AG04450 (cell line): ENCODE measurements around the gene ARID1A. TPM values are rescaled to one million over a fixed set of nuclear protein-coding genes. Genes with fewer than 3 reads are reported as not detected.

Source experiments
- CTCF ChIA-PET: fragments of 300-600, 350-600 bp; formaldehyde crosslinking; extraction: SDS; loops from one replicate; lab custom pipeline; 2022; ENCODE audit warnings: antibody characterized with exemption, inconsistent platforms; lab: Charles Lee
- POLR2A ChIA-PET: fragments of 350-600 bp; formaldehyde crosslinking; extraction: SDS; loops from one replicate; lab custom pipeline; 2021; ENCODE audit warnings: antibody characterized with exemption, inconsistent platforms; lab: Yijun Ruan, JAX
- DNase-seq: peaks from one replicate; pipeline ENCODE4 v3.0.0-alpha.2; 2011; ENCODE audit warnings: low read depth, low spot score
- H3K27ac ChIP-seq: one replicate; pipeline ENCODE4 v1.5.1; 2012; ENCODE audit warnings: low read depth, low read length, control low read depth
- H3K27me3 ChIP-seq: one replicate; pipeline ENCODE4 v1.6.0; 2012; ENCODE audit warnings: low read length; ENCODE audit not compliant: control insufficient read depth, insufficient read depth
- H3K4me3 ChIP-seq: 2 replicates; pipeline ENCODE4 v1.5.1; 2011; ENCODE audit warnings: mild to moderate bottlenecking, low read depth, low read length, control low read depth
- H3K9me3 ChIP-seq: 2 replicates; pipeline ENCODE4 v1.5.1; 2012; ENCODE audit warnings: low read length; ENCODE audit not compliant: control insufficient read depth, insufficient read depth
- CTCF ChIP-seq: IDR thresholded peaks from 2 replicates; pipeline ENCODE4 v1.5.1; 2011; ENCODE audit warnings: low read depth, low read length, control low read depth, inconsistent platforms
- polyA plus RNA-seq: library from polyadenylated mRNA; depleted of rRNA; stranded (reverse); fragments of >200 nt; gene quantifications from 2 replicates; pipeline ENCODE4 v1.2.3, GENCODE V29; 2011

ARID1A gene
- polyA plus RNA-seq, 1 experiment = 16.4 TPM

DNA sequence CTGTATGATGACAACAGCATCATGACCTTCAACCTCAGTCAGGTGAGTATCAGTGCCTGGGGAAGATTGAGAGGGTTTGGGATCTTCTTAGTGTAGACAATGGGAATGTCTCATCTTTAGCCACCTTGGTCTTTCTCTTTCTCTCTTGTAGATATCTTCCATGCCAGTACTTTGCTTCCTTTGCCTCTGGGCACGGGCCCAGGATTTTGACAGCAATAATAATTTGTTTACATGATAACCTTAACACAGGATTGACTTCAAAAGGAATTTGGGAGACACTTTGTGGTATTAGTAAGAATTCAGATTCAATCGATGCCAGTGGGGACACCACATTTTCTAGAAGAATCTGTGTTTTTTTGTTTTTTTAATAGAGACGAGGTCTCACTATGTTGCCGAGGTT is 79.9 kb downstream of the ARID1A start:
- ChIA-PET CTCF (no interaction called here), POLR2A (no interaction called here)
- no peak overlapping the region for H3K4me3 ChIP-seq
- no peaks in the 10 kb centered on the region; the same call in 1 of the 2 replicates for H3K9me3 ChIP-seq
- no peak for DNase-seq
- peak overlapping the region; percentile 21 for H3K27ac ChIP-seq
- TF ChIP-seq CTCF = no peak
- H3K27me3 ChIP-seq = no peaks in the 10 kb centered on the region

GRCh38 chr1:26779098-26779668 is 83.4 kb downstream of the ARID1A start:
- DNase-seq = no peak
- POLR2A ChIA-PET = no interaction called here
- H3K9me3 ChIP-seq = no peaks in the 10 kb centered on the region; the same call in 1 of the 2 replicates
- H3K27ac ChIP-seq = no peak overlapping the region
- CTCF ChIA-PET = interaction anchor here (2.0 to 2.5 kb wide), 2 partner anchors 10 to 177 kb away, joined by 7 to 11 read pairs; no protein-coding TSS in a partner anchor
- H3K4me3 ChIP-seq = no peak overlapping the region
- H3K27me3 ChIP-seq = no peaks in the 10 kb centered on the region
- TF ChIP-seq CTCF = no peak

DNA sequence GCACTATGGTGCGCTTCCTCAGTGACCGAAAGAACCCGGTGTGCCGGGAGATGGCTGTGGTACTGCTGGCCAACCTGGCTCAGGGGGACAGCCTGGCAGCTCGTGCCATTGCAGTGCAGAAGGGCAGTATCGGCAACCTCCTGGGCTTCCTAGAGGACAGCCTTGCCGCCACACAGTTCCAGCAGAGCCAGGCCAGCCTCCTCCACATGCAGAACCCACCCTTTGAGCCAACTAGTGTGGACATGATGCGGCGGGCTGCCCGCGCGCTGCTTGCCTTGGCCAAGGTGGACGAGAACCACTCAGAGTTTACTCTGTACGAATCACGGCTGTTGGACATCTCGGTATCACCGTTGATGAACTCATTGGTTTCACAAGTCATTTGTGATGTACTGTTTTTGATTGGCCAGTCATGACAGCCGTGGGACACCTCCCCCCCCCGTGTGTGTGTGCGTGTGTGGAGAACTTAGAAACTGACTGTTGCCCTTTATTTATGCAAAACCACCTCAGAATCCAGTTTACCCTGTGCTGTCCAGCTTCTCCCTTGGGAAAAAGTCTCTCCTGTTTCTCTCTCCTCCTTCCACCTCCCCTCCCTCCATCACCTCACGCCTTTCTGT is 84.6 kb downstream of the ARID1A start:
- POLR2A ChIA-PET = no interaction called here
- no peak for DNase-seq
- no peak overlapping the region for H3K27ac ChIP-seq

GRCh38 chr1:26781206-26781825 is 85.5 kb downstream of the ARID1A start:
- no peak for TF ChIP-seq CTCF
- Histone ChIP-seq H3K9me3 (no peaks in the 10 kb centered on the region; the same call in 1 of the 2 replicates), H3K4me3 (no peak overlapping the region), H3K27me3 (no peaks in the 10 kb centered on the region), H3K27ac (no peak overlapping the region)
- no peak for DNase-seq
- ChIA-PET CTCF (interaction anchor here (0.8 to 1.2 kb wide), 3 partner anchors 179 to 183 kb away, joined by 3 to 4 read pairs (median 3); no protein-coding TSS in a partner anchor), POLR2A (no interaction called here)

More for the DNA sequence above, 84.6 kb downstream of the ARID1A start:
- TF ChIP-seq CTCF = no peak
- Histone ChIP-seq H3K9me3 (no peaks in the 10 kb centered on the region; the same call in 1 of the 2 replicates), H3K4me3 (no peak overlapping the region), H3K27me3 (no peaks in the 10 kb centered on the region)
- CTCF ChIA-PET = interaction anchor here (2.5 kb wide), 1 partner anchor 8 kb away, joined by 11 read pairs; no protein-coding TSS in a partner anchor
